Nucleus accumbens (tissue), 56 donors: ENCODE measurements around the gene CREG1.

Experiments used
- DNase-seq, 56 donors: peaks; one replicate each; lab custom pipeline; 2025; lab: John Stamatoyannopoulos, UW

CREG1 gene

DNA sequence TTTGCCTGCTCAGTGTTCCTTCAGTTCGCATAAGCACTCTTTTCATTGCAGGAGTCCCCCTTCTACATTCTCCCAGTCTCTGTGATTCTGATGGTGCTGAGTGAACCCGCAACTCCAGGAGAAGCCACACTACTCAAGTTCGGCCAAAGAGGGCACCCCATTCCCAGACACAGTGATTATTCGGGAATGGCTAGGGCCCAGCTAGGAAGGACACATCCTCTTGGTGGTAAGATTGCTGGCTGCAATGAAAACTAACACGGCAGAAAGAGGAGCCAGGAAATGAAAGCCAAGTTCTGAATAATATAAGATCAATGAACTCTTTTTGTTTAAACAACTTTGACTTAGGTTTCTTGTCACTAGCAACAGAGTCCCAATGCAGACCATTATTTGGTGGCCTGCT lies 14.9 kb downstream of the CREG1 start:
- peak in 4 of 56 donors; percentile 4 to 30 (median 9) for DNase-seq

DNA sequence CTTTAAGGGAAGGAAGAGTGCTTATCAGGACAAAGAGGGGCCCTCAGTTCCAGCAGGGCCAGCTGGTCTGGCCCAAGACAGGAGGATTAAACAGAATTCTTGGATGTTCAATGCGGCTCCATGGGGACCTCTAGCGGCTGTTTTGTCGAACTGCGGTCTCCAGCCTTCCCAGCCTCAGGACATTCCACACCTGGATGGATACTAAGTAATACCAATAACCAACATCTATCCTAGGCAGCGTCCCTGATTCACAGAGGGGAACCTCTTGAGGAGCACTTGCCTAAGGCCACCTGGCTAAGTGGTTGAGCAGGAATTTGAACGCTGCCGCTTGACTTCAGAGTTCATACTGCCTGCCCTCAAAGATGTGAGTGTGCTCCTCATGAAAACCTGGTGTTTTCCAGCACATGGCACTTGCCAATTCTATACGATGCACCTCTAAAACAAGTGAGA lies 19.7 kb downstream of the CREG1 start:
- peak in 44 of 56 donors; percentile 9 to 83 (median 47) for DNase-seq

DNA sequence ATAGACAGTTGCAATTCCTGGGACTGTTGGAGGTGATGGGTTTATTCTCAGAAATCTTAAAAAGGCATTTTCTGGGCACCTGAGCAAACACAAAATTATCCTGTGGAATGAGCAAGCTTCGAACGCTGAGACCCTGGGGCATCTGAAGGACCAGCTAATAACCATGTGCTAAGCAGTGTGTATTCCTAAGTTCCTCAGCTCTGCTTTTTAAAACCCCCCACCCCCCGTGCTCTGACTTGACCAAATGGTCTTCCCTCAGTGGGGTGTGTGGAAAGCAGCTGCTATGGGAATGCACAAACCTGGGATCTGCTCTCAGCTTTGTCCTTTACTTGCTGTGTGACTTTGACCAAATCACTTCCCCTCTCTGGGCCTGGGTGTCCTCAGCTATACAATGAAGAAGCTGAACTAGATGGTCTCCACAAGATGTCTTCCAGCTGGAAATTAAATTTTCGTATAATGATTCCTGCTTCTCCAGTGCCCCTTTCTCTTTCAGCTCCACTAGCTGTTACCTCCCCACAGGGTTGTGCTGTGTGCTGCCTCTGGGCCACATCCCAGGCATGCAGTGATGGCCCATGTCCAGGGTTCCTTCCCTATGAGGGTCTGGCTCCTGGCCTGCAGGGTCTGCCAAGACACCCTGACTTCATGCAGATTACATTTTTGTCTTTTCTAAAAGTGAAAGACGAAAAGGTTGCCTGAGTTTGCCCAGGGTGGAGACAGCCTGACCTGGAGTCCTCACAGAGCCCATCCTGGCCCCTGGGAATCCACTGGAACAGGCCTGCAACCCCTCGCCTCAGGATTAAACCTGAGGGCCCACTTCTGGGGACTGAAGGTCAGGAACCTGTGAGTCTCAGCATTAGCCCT lies 20.4 kb downstream of the CREG1 start:
- no peak for DNase-seq

DNA sequence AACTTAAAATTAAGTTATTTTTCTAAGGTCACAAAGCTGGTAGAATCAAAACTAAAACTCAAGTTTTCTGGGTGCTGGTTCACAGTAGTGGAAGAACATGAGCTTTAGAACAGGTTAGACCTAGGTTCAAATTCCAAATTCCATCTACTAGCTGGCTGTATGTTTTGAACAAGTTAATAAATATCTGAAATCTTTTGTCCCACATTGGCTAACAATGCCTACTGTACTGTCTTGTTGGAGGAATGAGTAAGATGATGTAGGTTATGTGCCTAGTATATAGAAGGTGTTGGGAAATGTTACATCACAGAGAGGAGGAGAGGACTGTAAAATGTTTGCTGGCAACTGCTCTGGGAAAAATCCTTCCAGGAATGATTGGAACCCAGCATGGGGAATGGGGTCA lies 21.2 kb downstream of the CREG1 start:
- DNase-seq: no peak

DNA sequence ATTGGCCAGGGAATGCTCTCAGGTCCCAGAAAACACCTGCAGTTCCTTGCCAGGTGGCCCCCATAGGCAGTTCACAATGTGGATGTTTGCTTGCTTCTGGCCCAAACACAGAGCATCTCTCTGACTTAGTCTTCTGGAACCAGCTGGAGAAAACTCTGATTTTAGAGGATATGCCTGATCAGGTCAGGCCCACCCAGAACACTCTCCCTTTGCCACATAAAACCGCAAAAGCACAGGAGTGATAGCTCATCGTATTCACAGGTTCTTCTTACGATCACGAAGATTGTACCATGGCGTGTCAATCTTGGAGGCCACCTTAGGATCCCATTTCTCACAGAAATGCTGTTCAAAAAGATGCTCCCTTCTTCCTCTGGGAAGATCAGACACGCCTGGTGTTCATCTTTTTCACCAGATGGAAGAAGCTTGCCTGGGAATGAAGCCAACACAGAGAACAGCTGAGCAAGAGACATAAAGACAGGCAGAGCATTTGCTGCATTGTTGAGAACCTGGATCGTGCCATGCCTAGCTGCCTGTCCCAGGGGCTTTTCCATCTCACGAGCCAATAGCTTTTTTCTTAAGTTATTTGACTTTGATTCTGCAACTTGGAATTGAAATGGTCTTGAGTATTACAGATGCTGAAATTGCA lies 23.6 kb downstream of the CREG1 start:
- DNase-seq: peak in 1 of 56 donors; percentile 2

DNA sequence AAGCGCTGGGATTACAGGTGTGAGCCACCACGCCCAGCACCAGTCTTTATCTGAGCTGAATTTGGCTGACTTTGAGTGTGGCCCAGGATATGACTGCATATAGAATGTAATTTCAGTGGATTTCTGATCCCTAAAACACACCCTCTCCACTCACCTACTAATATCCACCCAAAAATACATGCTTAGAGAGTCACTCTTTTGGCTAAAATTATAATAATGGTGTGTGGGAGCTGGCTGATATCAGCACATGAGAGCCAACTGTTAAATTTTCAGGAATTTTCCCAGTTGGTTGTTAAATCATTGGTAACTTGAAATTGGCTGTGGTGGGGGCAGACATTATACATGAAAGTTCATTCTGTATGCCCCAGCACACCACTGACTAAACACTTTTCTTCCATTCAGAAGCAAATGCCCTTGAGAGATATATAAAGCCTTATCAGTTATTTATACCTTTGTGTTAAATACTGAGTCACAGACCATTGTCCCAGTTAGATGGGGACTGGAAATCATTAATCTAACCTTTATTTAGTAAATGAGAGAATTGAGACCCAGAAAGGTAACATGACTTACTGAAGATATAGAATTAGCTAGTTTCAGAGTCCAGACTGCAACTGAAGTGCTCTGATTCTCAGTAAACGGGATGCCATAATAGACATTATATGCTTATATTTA lies 25.4 kb downstream of the CREG1 start:
- no peak for DNase-seq

DNA sequence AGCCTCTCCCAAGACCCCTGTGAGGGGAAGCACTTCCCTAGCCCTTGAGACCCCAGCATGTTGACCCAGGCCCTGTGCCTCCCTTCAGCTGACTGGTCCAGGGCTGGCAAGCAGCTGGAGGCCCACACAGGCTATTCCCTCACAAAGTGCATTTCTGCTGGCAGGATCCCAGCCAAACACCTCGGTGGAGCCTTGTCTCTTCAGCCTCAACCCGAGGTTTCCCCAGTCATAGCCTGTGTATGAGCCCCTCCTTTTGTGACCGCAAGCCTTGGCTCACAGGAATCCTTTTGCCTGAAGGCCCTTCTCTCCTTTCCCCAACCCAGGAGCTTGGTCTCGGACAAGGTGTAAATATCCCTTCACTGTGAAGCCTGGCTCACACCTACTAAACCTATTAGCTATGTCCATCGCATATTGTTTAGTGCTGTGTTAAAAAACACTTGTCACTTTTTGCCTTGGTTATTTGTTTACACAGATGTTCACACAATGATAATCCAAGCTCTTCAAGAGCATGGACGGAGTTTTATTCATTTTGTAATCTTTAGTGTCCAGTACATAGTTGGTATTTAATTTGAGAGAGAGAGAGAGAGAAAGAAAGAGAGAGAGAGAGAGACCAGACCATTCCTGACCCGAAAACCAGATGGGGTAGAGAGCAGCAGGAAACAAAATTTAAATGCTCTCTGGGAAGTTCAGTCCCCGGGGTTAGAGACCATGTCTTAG lies 26.7 kb downstream of the CREG1 start:
- no peak for DNase-seq

DNA sequence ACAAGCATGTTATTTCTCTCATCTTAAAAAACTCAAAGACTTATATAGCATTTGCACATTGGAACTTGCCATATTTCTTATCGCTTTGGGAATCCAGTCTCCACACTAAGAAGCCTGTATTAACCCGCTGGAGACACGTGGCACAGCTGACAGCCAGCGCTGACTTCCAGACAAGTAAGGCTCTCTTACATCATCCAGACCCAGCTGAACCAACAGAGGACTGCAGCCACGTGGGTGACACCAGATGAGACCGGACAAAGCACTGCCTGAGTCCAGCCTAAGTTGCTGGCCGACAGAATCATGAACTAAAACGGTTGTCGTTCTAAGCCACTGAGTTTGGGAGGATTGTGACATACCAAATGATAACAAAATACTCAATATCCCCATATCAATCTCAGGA lies 28.9 kb downstream of the CREG1 start:
- DNase-seq: peak in 43 of 56 donors; percentile 9 to 84 (median 57)

DNA sequence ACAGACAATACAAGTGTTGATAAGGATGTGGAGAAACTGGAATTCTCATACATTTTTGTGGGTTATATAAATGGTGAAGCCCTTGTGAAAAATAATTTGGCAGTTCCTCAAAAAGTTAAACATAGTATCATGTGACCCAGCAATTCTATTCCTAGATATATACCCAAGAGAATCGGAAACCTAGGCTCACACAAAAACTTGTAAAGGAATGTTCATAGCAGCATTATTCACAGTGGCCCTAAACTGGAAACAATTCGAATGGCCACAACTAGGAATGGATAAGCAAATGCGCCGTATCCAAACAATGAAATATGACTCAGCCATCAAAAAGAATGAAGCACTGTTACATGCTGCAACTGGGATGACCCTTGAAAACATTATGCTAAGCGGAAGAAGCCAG lies 31.3 kb downstream of the CREG1 start:
- DNase-seq: no peak

DNA sequence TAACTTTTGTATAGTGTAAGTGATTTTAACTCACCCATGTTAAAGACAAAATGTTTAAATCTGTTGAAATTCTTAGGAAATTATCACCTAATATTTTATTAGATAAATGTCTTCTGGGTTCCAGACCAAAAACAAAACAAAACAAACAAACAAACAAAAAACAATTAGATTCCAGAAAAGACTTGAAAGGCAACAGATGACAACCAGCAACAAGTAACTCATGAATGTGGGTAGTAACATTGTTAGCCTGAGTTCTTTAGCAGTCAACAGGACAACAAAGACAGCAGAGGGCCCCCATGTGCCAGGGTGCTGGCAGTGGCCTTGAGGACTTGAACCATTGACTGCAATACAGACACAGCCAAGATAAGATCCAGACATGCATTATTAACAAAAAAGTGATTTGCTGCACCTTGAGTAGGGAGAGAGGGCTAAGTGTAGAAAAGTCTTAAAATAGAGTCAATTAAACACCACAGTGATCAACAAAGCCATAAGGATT lies 32.8 kb downstream of the CREG1 start:
- peak in 7 of 56 donors; percentile 6 to 25 (median 14) for DNase-seq

DNA sequence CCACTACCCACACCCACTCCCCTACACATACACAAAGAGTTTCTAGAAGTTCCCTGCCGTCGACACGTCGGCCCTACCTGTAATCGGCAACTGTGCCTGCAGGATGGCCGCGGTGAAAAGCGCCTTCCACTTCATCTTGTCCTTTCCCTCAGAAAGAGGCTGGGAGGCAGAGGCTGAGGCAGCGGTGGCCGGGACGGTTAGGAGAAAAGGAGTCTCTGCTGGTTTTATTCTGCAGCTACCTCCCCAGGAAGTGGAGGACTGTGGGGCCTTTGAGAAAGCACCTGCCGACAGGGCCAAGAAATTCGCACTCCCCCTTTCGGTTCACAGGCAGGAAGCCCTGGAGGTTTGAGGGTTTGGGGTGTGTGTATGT lies 35.2 kb downstream of the CREG1 start, which contains the start of gene CD247:
Gene CD247, minus strand, starts transcription at position 199 of the 370 bp plus-strand sequence. Its CDS starts 64 bp downstream, at position 135.
- DNase-seq: no peak

DNA sequence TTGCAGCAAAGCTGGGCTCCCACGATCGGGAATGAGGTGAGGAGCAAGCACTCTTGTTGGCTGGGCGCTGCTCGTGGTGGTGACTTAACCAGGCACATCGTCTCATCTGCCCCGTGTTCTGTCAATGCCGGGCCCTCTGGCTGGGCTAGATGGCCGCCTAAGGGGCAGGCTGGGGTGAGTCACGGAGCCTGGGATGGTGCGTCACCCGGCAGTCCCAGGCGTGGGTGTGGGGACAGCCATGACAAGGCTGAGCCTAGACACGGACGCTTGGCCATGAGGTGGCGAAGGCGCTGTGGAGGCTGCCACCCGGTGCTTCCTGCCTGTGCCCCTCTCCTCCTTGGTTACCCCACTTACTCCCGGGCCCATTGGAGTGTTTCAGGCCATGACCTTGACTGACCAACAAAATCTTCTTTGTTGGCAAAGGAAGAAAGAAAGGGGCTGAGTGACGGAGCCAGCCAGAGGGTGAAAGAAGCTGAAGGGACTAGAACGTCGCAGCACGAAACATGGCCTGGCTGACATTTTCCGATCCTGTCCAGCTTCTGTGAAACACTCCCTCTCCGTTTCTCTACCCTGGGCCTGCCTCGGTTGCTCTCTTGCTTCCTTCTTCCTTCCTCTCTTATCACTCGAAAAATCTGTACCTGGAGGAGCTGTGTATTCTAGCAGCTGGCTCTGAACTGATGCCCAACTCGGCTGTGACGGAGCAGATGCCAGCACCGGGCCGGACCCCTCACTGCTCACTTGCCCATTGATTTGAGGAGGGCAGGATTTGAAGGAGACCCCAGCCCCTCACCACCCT lies 35.8 kb downstream of the CREG1 start:
- no peak for DNase-seq

DNA sequence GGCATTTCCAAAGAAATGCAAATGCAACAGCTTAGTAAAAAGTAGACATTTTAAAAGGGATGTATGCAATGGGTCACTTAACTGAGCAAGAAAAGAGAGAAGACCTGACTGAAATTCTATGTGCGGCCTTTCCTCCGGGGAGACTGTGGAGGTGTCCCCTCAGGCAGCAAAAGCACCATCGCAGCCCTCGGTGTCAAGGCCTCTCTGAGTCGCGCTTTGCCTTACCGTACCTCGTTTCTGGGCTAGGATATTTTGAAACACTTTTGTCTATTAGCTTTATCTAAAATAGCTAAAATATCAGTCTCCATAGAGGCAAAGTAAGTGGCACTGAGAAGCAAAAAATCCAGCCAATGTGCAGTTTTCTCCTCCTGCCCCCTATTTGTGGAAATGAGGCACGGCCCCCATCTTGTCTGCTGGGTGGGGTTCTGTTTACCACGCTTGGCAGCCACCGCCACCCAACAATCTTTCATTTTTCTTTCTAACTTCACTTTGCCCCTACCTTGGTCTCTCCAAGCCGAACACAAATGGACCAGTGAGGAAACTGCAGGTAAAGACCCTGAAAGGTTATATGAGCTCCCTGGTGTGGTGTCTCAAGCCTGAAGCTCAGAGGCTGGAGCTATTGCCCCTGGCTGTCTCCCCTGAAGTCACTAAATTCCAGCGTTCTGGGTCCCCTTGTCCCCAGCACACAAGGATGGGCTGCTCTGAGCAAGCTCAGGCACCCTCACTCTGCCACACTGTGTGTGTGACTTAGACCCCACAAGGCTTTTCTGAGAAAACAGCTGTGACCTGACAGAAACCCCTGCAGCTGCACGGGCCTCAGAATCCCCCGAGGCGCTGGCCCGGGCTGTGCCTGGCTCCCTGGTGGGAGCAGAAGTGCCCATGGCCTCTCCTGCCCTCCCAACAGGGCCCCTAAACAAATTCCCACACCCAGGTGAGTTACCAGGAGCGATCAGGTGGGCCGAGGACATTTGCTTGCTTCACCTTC lies 36.9 kb downstream of the CREG1 start:
- no peak for DNase-seq

DNA sequence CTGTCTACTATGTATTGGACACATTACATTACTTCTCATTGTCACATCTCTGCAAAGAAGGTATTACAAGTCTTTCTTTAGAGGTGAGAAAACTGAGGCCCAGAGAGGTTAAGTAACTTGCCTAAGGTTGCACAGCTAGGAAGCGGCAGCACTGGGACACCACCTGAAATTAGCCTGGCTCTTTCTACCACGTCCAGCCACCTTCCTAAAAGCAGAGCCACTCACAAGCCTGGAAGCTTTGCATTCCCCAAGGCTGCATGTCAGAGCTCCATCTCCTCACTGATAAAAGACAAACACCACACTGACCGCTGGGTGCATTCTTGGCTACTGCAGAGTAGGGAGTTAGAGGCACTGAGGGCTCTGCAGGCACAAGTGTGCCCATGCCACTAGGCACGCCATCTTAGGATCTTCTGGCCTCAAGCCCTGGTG lies 37.7 kb downstream of the CREG1 start:
- no peak for DNase-seq

DNA sequence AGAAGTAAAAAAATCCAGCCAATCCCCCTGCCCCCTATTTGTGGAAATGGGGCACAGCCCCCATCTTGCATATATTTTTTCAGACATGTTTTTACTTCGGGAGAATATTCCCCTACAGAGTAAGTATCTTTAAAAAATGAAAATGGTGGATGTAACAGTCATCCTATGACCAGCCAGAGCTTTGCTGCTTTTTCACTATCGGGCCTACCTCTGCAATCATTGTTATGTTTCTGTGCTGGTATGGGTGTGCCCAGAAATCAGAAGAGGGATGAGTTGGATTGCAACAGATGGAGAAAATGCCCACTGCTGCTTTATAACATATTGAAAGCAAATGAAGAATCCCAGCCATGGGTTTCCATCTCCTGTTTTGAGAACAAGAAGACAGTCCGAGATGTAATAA lies 38.1 kb downstream of the CREG1 start:
- no peak for DNase-seq

DNA sequence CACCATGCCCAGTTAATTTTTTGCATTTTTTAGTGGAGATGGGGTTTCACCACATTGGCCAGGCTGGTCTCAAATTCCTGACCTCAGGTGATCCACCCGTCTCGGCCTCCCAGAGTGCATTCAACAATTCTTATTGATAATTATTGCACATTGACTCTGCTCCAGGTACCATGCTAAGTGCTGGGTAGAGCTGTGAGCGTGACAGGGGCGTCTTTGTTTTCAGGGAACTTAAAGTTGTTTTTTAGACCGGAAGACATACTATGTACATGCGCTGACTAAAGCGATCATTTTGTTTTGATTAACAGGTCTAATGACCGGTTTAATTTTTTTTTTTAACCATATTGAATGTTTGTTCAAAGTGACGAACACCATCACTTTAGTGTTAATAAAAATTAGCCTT lies 39.3 kb downstream of the CREG1 start:
- DNase-seq: no peak

DNA sequence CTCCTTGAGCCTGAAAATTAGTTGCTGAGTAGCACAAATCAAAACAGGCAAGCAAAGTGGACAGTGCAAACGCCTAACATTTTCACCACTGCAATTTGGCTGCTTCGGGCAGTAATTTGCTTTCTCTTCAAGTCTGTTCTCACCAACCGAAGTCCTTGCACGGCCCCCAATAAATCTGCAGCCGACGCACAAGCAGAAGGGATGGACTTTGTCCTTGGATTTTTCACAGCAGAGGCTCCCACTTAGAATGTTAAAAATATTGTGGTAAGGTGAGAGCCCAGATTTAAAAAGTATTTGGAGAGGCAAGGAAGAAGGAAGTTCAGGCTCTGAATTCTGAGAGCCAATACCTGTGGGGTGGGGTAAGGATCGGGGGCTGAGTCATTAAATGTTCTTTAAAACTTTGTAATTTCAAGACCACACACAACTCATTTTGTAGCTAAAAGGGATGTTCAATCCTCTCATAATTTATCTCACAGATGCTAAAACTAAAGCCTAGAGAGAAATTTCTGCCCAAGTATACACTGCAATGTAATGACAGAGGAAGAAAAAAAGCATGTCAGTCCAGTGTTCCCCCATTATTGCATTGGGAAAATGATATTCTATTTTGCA lies 41.4 kb downstream of the CREG1 start:
- DNase-seq: no peak
